ENCODE results near the gene MPL. TPM values are rescaled to one million over a fixed set of nuclear protein-coding genes. Genes with fewer than 3 reads are reported as not detected.

MPL gene
- polyA plus RNA-seq, 1 of the 3 experiments (the other 2 are of a cell fraction) = not detected

- Histone ChIP-seq H2AFZ (ENCODE audit: low read depth) (no peak overlapping the region), H3K4me1 (ENCODE audit: control insufficient read depth in 1 of 2, insufficient read depth in 2 of 2, low read depth in 1 of 2, low read length in 1 of 2) (peaks cover 7 to 17% of the 10 kb centered on the region in 2 experiments; a peak in 2 of 4 replicates), H3K27me3 (ENCODE audit: insufficient read depth) (no peaks in the 10 kb centered on the region), H3F3A (replicated peaks; ENCODE audit: insufficient read depth) (peaks cover 17% of the 10 kb centered on the region), H3K4me3 (ENCODE audit: low read depth in 2 of 2, low read length in 1 of 2) (no peak overlapping the region), H3K27ac (ENCODE audit: low read depth in 2 of 2, low read length in 1 of 2) (no peak overlapping the region), H4K20me1 (ENCODE audit: insufficient read depth) (no peaks in the 10 kb centered on the region), H3K36me3 (replicated peaks in 1 of 2; ENCODE audit: control insufficient read depth in 1 of 2, insufficient read depth in 2 of 2, low read length in 1 of 2) (no peaks in the 10 kb centered on the region), H3K4me2 (no peak overlapping the region), H3K79me2 (ENCODE audit: insufficient read depth) (peaks cover 16% of the 10 kb centered on the region), H3K9ac (no peak overlapping the region), H3K9me3 (no peaks in the 10 kb centered on the region), H3K9me2 (no peaks in the 10 kb centered on the region)
- ChIA-PET CTCF (interaction anchor here (0.8 kb wide), 1 partner anchor 281 kb away, joined by 3 read pairs; no protein-coding TSS in a partner anchor), POLR2A (interaction anchor here (0.7 kb wide), 1 partner anchor 21 kb away, joined by 3 read pairs; no protein-coding TSS in a partner anchor)
- no peak for DNase-seq
- WGBS (ENCODE audit: low lambda C conversion rate) = 100% methylated on average over 2 of the region's 2 CpGs
- TF ChIP-seq JUND (IDR thresholded peaks at IDR 0.05) (no peak), TCF12 (IDR thresholded peaks at IDR 0.05) (no peak)
Measured at GRCh38 chr1:43354936-43355335, 17.3 kb downstream of the MPL start.

- no peak for DNase-seq
- TF ChIP-seq RCOR1 (IDR thresholded peaks at IDR 0.05; ENCODE audit: low read length) (no peak), USF2 (IDR thresholded peaks at IDR 0.05; ENCODE audit: borderline replicate concordance, low read depth, low read length) (no peak), MAX (IDR thresholded peaks at IDR 0.05; ENCODE audit: low read depth) (no peak), NRF1 (IDR thresholded peaks at IDR 0.05; ENCODE audit: low read depth, low read length) (no peak), CTCF (IDR thresholded peaks at IDR 0.05) (no peak), RFX5 (IDR thresholded peaks at IDR 0.05; ENCODE audit: low read length) (no peak), IRF3 (IDR thresholded peaks at IDR 0.05; ENCODE audit: low read depth, low read length) (no peak), TCF12 (IDR thresholded peaks at IDR 0.05) (no peak), CHD2 (IDR thresholded peaks at IDR 0.05; ENCODE audit: low read length, partially characterized antibody) (no peak), RAD21 (IDR thresholded peaks at IDR 0.05; ENCODE audit: low read length) (no peak), MXI1 (IDR thresholded peaks at IDR 0.05; ENCODE audit: low read depth, low read length) (no peak), GABPA (IDR thresholded peaks at IDR 0.05; ENCODE audit: low read depth) (no peak), SIN3A (IDR thresholded peaks at IDR 0.05; ENCODE audit: borderline replicate concordance, low read depth, low read length) (no peak), FOSL2 (IDR thresholded peaks at IDR 0.05; ENCODE audit: borderline replicate concordance, low read depth) (no peak), REST (IDR thresholded peaks at IDR 0.05; ENCODE audit: low read depth, low read length) (no peak), PBX3 (IDR thresholded peaks at IDR 0.05) (no peak), EZH2phosphoT487 (IDR thresholded peaks at IDR 0.05; ENCODE audit: borderline replicate concordance, low read depth) (no peak), SMC3 (IDR thresholded peaks at IDR 0.05; ENCODE audit: low read depth, low read length) (no peak)
- H3K79me2 ChIP-seq (ENCODE audit: insufficient read depth) = peaks cover 39% of the 10 kb centered on the region
Measured at GRCh38 chr1:43357251-43357650, 19.6 kb downstream of the MPL start.

More at GRCh38 chr1:43357251-43357650, 19.6 kb downstream of the MPL start:
- no peaks in the 10 kb centered on the region for H4K20me1 ChIP-seq (ENCODE audit: insufficient read depth)
- no peaks in the 10 kb centered on the region for H3K9me2 ChIP-seq
- WGBS (ENCODE audit: low lambda C conversion rate) = 96% methylated on average over 4 of the region's 4 CpGs
- H3K4me1 ChIP-seq (ENCODE audit: control insufficient read depth in 1 of 2, insufficient read depth in 2 of 2, low read depth in 1 of 2, low read length in 1 of 2) = peaks cover 5 to 30% of the 10 kb centered on the region in 2 experiments; a peak in 1 of 4 replicates
- no peak overlapping the region for H3K4me3 ChIP-seq (ENCODE audit: low read depth in 2 of 2, low read length in 1 of 2)
- no peak overlapping the region for H3K27ac ChIP-seq (ENCODE audit: low read depth in 2 of 2, low read length in 1 of 2)
- ChIA-PET CTCF (interaction anchor here (1.2 to 2.1 kb wide), 3 partner anchors 11 to 131 kb away, joined by 3 to 9 read pairs (median 9); partner anchors contain the start of gene ELOVL1), POLR2A (no interaction called here)
- no peaks in the 10 kb centered on the region for H3K27me3 ChIP-seq (ENCODE audit: insufficient read depth)
- peak overlapping the region; percentile 87; the same call in 1 of the 2 replicates for H3K4me2 ChIP-seq
- H3K9ac ChIP-seq = no peak overlapping the region
- H3F3A ChIP-seq (replicated peaks; ENCODE audit: insufficient read depth) = peaks cover 17% of the 10 kb centered on the region
- H3K9me3 ChIP-seq = no peaks in the 10 kb centered on the region
- no peak overlapping the region for H2AFZ ChIP-seq (ENCODE audit: low read depth)
- peaks cover 14 to 21% of the 10 kb centered on the region in 2 experiments for H3K36me3 ChIP-seq (replicated peaks in 1 of 2; ENCODE audit: control insufficient read depth in 1 of 2, insufficient read depth in 2 of 2, low read length in 1 of 2)

Measured in SK-N-SH (cell line).